NCI-H2227 (cell line): ENCODE measurements around the gene NMU.
"Not testable (repeated sequence)": the region's sequence is repeated elsewhere in the genome, so short reads cannot be mapped to it uniquely, and the experiment has no call there.

Experiments
- DNase-seq: peaks from one replicate; lab custom pipeline; 2025; ENCODE audit not compliant: unreplicated experiment; lab: John Stamatoyannopoulos, UW

Gene NMU

GRCh38 chr4:55635741-55636655, at the start of gene NMU:
Gene NMU, minus strand, starts transcription at chr4:55636298. Its CDS starts 106 bp downstream, at chr4:55636192.
- peak; percentile 30 for DNase-seq

- DNase-seq, result no peak
These were observed 48.2 kb upstream of the NMU start for GRCh38 chr4:55684276-55684675.

GRCh38 chr4:55682797-55683196, 46.7 kb upstream of the NMU start:
- DNase-seq, result not testable (repeated sequence)

GRCh38 chr4:55682295-55682694, 46.2 kb upstream of the NMU start:
- no peak for DNase-seq

GRCh38 chr4:55681430-55681829, 45.3 kb upstream of the NMU start:
- no peak for DNase-seq

GRCh38 chr4:55675196-55675793, 39.2 kb upstream of the NMU start:
- DNase-seq, result no peak

- no peak for DNase-seq
These were observed 37.3 kb upstream of the NMU start for GRCh38 chr4:55673424-55673823.

GRCh38 chr4:55671667-55672066, 35.6 kb upstream of the NMU start:
- no peak for DNase-seq

GRCh38 chr4:55670695-55671094, 34.6 kb upstream of the NMU start:
- no peak for DNase-seq

GRCh38 chr4:55668449-55668848, 32.4 kb upstream of the NMU start:
- no peak for DNase-seq

- DNase-seq, result no peak
These were observed 30.4 kb upstream of the NMU start for GRCh38 chr4:55666535-55666934.

GRCh38 chr4:55663145-55663544, 27.0 kb upstream of the NMU start:
- no peak for DNase-seq

GRCh38 chr4:55661398-55662056, 25.4 kb upstream of the NMU start:
- no peak for DNase-seq

- DNase-seq, result no peak
These were observed 22.6 kb upstream of the NMU start for GRCh38 chr4:55658657-55659056.

- no peak for DNase-seq
These were observed 18.0 kb upstream of the NMU start for GRCh38 chr4:55654131-55654530.

GRCh38 chr4:55650483-55650882, 14.4 kb upstream of the NMU start:
- DNase-seq, result no peak

- DNase-seq, result peak; percentile 7
These were observed 1.2 kb upstream of the NMU start for GRCh38 chr4:55637272-55637820.

- no peak for DNase-seq
These were observed 530 bp upstream of the NMU start for GRCh38 chr4:55636656-55636999.

GRCh38 chr4:55635282-55635681, 816 bp downstream of the NMU start:
- DNase-seq, result no peak

GRCh38 chr4:55634417-55635128, 1.5 kb downstream of the NMU start:
- DNase-seq, result no peak

GRCh38 chr4:55633903-55634302, 2.2 kb downstream of the NMU start:
- DNase-seq, result no peak
